Measurements from ENCODE around the gene FMNL3. TPM values are rescaled to one million over a fixed set of nuclear protein-coding genes. Genes with fewer than 3 reads are reported as not detected.
"Not testable (repeated sequence)": the region's sequence is repeated elsewhere in the genome, so short reads cannot be mapped to it uniquely, and the experiment has no call there.

FMNL3 gene
- total and polyA plus RNA-seq, 2 of the 8 experiments (the other 6 are each of a cell fraction or from before 2014, with no cell fraction given) = 8.6 to 29.0 TPM

- H3K23ac ChIP-seq (ENCODE audit: insufficient read length); H3K56ac ChIP-seq (replicated peaks; ENCODE audit: insufficient read length, low read depth, low read length); H4K91ac ChIP-seq (replicated peaks; ENCODE audit: insufficient read length, low read length); H3K14ac ChIP-seq (ENCODE audit: insufficient read length); H3K4ac ChIP-seq (replicated peaks; ENCODE audit: insufficient read length, low read depth, low read length); H3K4me3 ChIP-seq (ENCODE audit: extremely low read depth in 1 of 4, insufficient read depth in 2 of 4, low read depth in 3 of 4, low read length in 4 of 4); H2BK120ac ChIP-seq (replicated peaks; ENCODE audit: low read depth, low read length); H3K36me3 ChIP-seq (ENCODE audit: control insufficient read depth in 2 of 4, insufficient read depth in 4 of 4, low read length in 3 of 4); H3K18ac ChIP-seq (ENCODE audit: extremely low read depth, low read length); H2BK20ac ChIP-seq (ENCODE audit: low read length); H2BK15ac ChIP-seq (ENCODE audit: low read length); DNase-seq (ENCODE audit: low read depth in 1 of 2, low spot score in 2 of 2); H3K79me2 ChIP-seq (ENCODE audit: control insufficient read depth in 1 of 2, insufficient read depth in 2 of 2, low read length in 2 of 2); H4K20me1 ChIP-seq (replicated peaks in 1 of 2; ENCODE audit: control insufficient read depth in 1 of 2, insufficient read depth in 2 of 2, low read length in 2 of 2); H3K9me3 ChIP-seq (ENCODE audit: insufficient read depth in 2 of 2, low read depth in 1 of 2, low read length in 1 of 2); H3K4me2 ChIP-seq (ENCODE audit: insufficient read depth in 1 of 2, low read depth in 2 of 2, low read length in 2 of 2); H3K79me1 ChIP-seq (ENCODE audit: low read depth, low read length); H2BK12ac ChIP-seq (ENCODE audit: low read depth, low read length); H3K27me3 ChIP-seq (replicated peaks in 1 of 4; ENCODE audit: control insufficient read depth in 3 of 4, extremely low read depth in 1 of 4, insufficient read depth in 3 of 4, low read length in 3 of 4); H3K4me1 ChIP-seq (replicated peaks in 1 of 4; ENCODE audit: control insufficient read depth in 3 of 4, insufficient read depth in 4 of 4, low read length in 3 of 4); H2AFZ ChIP-seq (ENCODE audit: low read length); H2AK5ac ChIP-seq (ENCODE audit: low read depth, low read length); FAIRE-seq; H4K5ac ChIP-seq (ENCODE audit: insufficient read length, low read depth, low read length); H3K27ac ChIP-seq (ENCODE audit: low read depth, low read length); H3K9ac ChIP-seq (replicated peaks in 1 of 4; ENCODE audit: extremely low read depth in 1 of 4, low read depth in 3 of 4, low read length in 3 of 4); H4K8ac ChIP-seq (ENCODE audit: extremely low read depth, insufficient read depth, low read length); H2BK5ac ChIP-seq (ENCODE audit: low read depth, low read length); H3K23me2 ChIP-seq (ENCODE audit: low read depth, low read length): not testable (repeated sequence)
- 95% methylated on average over 3 of the region's 3 CpGs; no CpG with 5 or more reads in 1 of the 2 experiments for WGBS, 2 experiments (ENCODE audit: extremely low coverage in 1 of 2, insufficient coverage in 1 of 2, insufficient read length in 1 of 2, insufficient replicate concordance in 2 of 2, low coverage in 1 of 2, low lambda C conversion rate in 2 of 2, missing lambda C conversion rate in 1 of 2)
- POLR2A ChIA-PET (ENCODE audit: partially characterized antibody) = interaction anchor here (1.7 to 2.1 kb wide), 2 partner anchors 24 to 69 kb away, joined by 4 to 9 read pairs; partner anchors contain the start of gene TMBIM6
- CTCF ChIA-PET (ENCODE audit: partially characterized antibody) = interaction anchor here (0.6 to 2.8 kb wide), 8 partner anchors 8 to 346 kb away, joined by 3 to 20 read pairs (median 4); partner anchors contain the start of gene FMNL3
Observed at GRCh38 chr12:49717800-49718199, 10.6 kb upstream of the FMNL3 start.

Data from H1 (cell line).